GM18502 (cell line): Measurements from ENCODE around the gene CAMKV.

ENCODE experiments used
- ATAC-seq: cut with Tn5 transposase; IDR thresholded peaks from one replicate; pipeline ENCODE4 v1.9.1; 2021; ENCODE audit warnings: mild to moderate bottlenecking; ENCODE audit not compliant: unreplicated experiment, poor library complexity

Gene CAMKV

GRCh38 chr3:49898991-49899390, 29.3 kb upstream of the CAMKV start:
- ATAC-seq, result no peak

GRCh38 chr3:49896345-49896744, 26.6 kb upstream of the CAMKV start:
- ATAC-seq, result no peak

GRCh38 chr3:49895791-49896190, 26.1 kb upstream of the CAMKV start:
- ATAC-seq, result no peak

- no peak for ATAC-seq
These were observed 19.6 kb upstream of the CAMKV start for GRCh38 chr3:49889296-49889695.

- no peak for ATAC-seq
These were observed 17.2 kb upstream of the CAMKV start for GRCh38 chr3:49886922-49887265.

GRCh38 chr3:49883998-49884397, 14.3 kb upstream of the CAMKV start:
- ATAC-seq, result no peak

GRCh38 chr3:49882166-49882565, 12.5 kb upstream of the CAMKV start:
- no peak for ATAC-seq

GRCh38 chr3:49880581-49881315, 11.0 kb upstream of the CAMKV start:
- no peak for ATAC-seq

- no peak for ATAC-seq
These were observed 10.0 kb upstream of the CAMKV start for GRCh38 chr3:49879721-49880120.

GRCh38 chr3:49878686-49879085, 9.0 kb upstream of the CAMKV start:
- no peak for ATAC-seq

GRCh38 chr3:49877716-49878115, 8.0 kb upstream of the CAMKV start:
- no peak for ATAC-seq

GRCh38 chr3:49876567-49876966, 6.9 kb upstream of the CAMKV start:
- no peak for ATAC-seq

GRCh38 chr3:49873623-49874022, 3.9 kb upstream of the CAMKV start:
- no peak for ATAC-seq

GRCh38 chr3:49872801-49873281, 3.1 kb upstream of the CAMKV start:
- no peak for ATAC-seq

- no peak for ATAC-seq
These were observed 1.9 kb upstream of the CAMKV start for GRCh38 chr3:49871531-49872153.

- ATAC-seq, result no peak
These were observed 742 bp downstream of the CAMKV start for GRCh38 chr3:49868862-49869466.

- no peak for ATAC-seq
These were observed 1.8 kb downstream of the CAMKV start for GRCh38 chr3:49867871-49868321.

GRCh38 chr3:49867400-49867799, 2.3 kb downstream of the CAMKV start:
- no peak for ATAC-seq

GRCh38 chr3:49865198-49865784, 4.4 kb downstream of the CAMKV start:
- no peak for ATAC-seq

GRCh38 chr3:49864505-49864904, 5.2 kb downstream of the CAMKV start:
- no peak for ATAC-seq
